ENCODE results near the gene BBLN.
"Not testable (repeated sequence)": the region's sequence is repeated elsewhere in the genome, so short reads cannot be mapped to it uniquely, and the experiment has no call there.

Gene BBLN

DNA sequence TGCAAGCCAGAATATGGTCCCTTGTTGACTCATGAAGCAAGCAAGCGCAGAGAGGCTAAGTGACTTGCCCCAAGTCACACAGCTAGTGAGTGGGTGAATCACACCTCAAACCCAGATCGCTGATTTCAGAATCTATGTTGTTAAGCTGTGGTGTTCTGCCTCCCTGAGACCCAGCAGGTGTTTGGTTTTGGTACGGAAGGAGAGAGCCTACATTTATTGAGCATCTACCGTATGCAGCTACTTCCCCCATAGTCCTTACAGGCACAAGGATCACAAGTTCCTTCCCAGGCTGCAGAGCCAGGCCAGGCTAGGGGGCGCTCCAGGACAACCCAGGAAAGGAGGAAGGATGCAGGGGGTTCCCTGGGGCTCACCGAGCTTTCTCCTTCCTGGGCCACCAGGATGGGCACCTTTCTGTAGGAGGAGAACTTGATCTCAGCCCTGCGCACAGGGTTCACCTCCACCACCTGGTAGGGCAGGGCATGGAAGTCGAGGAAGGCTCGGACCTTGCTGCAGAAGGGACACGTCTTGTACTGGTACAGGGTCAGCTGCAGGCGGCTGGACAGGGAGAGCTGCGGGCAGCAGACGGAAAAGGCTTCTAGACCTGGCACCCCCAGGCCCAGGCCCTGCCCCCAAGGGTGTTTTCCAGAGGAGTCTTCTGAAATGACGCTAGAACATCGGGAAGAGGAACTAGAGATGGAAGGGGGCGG is 35.0 kb upstream of the BBLN start:
- DNase-seq (ENCODE audit: low read depth) = peak; percentile 20

DNA sequence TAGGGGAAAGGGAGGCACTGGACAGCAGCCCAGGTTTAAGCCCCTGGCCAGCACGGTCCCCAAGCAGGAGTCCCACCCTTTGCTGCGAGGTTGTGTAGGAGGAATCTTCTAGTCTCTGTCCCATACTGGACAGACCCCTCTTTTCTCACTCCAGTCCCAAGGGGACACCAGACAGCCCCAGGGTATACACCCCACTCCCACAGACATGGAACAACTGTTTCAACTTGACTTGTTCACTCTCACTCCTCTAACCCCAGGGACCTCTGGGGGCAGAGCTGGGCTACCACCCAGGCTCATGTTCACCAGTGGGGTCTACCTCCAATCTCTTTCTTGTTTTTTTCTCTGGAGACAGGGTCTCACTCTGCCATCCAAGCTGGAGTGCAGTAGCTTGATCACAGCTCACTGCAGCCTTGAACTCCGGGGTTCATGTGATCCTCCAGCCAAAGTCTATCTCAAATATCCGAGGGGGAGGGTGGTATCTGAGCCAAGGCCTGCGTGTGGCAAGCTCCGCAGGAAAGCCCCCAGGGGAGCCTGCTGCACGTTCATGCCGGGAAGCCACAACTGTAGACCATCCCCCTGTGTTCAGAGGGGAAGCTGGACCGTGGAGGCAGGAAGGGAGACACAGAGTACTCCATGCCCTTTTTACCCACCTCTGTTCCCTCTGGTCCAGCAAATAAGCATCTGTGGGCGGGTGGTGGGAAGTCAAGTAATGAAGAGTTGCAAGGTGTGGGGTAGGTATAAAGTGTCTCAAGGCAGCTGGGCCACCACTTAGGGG is 34.3 kb upstream of the BBLN start:
- DNase-seq (ENCODE audit: low read depth) = no peak

DNA sequence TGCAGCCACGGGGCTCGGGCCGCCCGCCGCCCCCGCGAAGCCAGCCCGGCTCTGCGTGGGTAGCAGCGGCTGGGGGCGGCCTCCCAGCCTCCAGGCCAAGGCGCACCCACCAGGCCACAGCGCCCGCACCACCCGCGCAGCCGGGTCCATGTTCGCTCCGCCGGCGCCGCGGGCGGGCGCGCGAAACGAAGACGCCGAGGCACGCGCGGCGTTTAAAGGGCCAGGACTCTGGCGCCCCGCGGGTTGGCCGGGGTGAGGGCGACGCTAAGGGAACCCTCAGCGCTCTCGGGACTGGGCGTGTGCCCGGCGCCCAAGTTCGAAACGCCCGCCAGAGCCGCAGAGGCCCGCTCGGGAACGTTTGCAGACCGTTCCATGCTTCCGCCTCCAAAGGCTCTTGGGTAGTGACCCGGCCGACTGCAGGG is 32.5 kb upstream of the BBLN start, which contains the start of gene PTGES2:
Gene PTGES2 (minus strand): TSS at position 162 of the 422 bp plus-strand sequence. CDS start 12 bp downstream, at position 150.
- peak; percentile 81 for DNase-seq (ENCODE audit: low read depth)

DNA sequence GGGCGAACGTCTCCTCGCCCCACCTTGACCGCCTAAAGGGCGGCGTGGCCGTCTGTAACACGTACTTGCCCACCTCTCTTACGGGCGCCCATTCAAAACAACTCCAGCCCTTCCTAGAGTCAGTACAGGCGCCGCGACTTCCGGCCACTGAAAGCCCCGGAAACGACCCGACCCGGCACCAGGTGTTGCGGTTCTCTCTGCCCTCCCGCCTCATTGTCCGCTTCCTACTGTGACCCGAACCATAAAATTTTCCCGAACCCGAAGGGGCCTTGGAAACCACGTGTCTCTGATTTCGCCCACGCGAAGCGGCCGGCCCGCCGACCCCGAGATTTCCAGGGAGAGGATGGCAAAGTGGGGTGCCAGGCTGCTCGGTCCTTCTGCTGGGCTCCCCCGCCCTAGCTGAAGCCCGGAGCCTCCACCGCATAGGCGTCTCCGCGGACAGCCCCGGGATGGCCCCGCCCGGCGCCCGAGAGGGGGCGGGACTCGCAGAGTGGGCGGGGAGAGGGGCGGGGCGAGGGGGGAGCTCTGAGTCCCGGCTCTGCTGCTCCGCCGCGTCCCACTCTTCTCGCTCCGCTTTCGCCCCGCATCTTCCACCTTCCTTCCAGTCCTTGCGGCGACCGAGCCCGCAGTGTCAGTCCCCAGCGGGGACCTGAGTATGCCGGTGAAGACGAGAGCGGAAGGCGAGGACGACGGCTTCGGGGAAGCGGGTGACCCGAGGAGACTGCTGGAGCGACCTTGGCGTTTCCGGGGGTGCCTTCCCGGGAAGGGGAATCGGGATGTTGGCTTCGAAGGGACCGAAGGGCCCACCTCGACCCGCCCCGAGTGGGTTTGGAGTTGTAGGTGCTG is 31.9 kb upstream of the BBLN start:
- DNase-seq (ENCODE audit: low read depth) = peak; percentile 87

DNA sequence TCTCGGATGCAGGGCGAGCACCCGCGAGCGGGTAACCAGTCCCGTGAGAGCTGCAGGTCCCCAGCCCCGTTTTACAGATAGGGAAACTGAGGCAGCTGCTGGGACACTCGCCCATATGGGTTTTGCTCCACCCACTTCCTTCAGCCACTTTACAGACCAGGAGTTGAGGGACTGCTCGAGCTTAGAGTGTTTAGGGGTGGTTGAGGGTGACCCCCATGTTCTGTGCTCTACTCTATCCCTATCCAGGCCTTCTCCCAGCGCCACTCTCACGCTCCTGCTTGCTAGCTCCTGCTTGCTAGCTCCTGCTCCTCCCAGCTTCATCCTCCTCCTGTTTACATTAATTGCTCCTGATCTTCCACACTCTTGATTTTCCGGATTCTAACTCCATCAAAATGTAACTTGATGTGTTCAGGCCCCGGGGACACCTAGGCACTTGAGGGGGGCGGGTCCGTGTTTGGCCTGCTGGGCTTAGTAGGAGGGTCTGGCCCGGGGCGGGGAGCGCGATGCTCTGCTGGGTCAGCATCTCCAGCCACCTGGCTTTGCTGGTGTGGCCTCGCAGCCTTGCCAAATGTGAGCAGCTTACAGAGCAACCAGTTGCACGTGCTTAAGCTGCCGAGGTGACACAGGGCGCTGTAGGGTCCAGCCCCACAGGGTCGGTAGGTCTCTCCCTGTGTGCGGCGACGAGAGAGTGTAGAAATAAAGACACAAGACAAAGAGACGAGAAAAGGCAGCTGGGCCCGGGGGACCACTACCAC is 31.1 kb upstream of the BBLN start:
- no peak for DNase-seq (ENCODE audit: low read depth)

DNA sequence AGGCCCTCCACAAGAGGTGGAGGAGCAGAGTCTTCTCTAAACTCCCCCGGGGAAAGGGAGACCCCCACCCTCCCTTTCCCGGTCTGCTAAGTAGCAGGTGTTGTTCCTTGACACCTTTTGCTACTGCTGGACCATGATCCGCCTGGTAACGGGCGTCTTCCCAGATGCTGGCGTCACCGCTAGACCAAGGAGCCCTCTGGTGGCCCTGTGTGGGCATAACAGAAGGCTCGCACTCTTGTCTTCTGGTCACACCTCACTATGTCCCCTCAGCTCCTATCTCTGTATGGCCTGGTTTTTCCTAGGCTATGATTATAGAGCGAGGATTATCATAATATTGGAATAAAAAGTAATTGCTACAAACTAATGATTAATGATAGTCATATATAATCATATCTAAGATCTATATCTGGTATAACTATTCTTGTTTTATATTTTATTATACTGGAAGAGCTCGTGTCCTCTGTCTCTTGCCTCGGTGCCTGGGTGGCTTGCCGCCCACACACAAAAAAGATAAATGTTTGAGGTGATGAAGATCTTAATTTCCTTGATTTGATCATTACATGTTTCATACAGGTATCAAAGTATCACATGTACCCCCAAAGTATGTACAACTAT is 30.0 kb upstream of the BBLN start:
- not testable (repeated sequence) for DNase-seq (ENCODE audit: low read depth)

DNA sequence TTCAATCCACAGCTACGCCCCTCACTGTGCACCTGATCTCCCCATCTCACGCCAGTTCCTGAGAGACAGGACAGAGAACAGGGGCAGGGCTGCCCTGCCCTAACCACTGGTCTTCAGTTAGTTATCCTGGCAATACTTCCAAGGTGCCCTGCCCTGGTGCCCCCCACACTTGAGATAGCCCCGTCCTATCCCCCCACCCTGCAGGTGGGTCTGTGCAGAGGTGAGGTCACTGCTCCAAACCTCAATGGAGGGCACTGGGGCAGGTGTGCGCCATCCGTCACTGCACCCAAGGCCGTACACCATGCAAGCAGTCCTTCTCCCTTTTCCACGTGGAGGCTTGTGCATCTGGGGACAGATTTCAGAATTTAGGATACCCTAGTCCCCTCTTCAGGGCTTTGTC is 29.4 kb upstream of the BBLN start:
- not testable (repeated sequence) for DNase-seq (ENCODE audit: low read depth)

DNA sequence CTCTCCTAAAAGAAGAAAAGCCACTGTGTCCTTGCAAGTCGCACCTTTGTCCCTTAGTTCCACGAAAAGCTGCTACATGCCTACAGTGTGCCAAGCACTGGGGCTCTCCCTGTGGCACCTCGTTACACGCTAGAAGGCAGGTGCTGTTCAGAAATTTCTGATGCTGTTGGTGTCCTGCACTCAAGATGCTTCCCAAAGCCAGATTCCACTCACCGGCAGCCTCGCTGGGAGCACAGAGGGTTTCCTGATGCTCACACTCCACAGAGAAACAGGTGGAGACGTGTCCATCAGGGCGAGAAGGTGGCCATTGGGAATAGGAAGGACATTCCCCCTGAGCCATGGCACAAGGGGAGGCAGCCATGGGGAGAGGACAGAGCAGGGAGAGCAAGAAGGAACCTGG is 28.7 kb upstream of the BBLN start:
- DNase-seq (ENCODE audit: low read depth) = not testable (repeated sequence)

DNA sequence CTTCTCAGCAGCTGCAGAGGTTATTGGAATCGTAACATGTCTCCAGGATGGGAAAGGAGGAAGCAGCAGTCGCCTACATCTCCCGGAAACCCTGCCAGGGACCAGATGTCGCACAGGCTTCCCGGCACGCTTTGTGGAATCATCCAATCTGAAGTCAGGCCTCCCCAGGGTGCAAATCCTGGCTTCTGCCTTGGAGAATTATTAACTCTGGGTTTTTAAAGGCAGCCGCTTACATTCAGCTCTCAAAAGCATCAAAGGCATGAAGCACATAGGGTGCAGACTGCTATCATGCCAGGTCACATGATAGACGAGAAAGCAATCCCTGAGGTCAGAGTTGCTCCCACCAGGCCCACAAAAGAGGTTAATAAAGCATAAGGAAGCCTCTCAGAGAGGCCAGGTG is 27.9 kb upstream of the BBLN start:
- not testable (repeated sequence) for DNase-seq (ENCODE audit: low read depth)

DNA sequence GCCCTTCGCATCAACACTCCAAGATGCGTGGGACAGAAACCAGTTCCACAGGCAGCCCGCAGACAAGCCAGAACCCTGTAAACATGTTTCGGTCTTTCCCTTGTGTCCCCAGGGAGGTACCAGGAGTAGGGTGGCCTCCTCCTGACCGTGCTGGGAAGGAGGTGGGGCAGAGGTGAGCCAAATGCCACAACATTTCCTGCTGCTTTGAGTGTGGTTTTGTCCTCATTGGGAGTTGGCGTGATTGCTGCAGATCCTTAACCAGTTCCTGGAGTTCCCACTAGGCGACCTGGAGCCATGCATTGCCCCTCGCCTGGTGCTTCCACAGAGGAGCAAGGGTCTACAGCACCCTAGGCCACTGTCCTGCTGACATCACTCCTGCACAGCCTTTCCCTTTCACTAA is 24.5 kb upstream of the BBLN start:
- DNase-seq (ENCODE audit: low read depth) = not testable (repeated sequence)

DNA sequence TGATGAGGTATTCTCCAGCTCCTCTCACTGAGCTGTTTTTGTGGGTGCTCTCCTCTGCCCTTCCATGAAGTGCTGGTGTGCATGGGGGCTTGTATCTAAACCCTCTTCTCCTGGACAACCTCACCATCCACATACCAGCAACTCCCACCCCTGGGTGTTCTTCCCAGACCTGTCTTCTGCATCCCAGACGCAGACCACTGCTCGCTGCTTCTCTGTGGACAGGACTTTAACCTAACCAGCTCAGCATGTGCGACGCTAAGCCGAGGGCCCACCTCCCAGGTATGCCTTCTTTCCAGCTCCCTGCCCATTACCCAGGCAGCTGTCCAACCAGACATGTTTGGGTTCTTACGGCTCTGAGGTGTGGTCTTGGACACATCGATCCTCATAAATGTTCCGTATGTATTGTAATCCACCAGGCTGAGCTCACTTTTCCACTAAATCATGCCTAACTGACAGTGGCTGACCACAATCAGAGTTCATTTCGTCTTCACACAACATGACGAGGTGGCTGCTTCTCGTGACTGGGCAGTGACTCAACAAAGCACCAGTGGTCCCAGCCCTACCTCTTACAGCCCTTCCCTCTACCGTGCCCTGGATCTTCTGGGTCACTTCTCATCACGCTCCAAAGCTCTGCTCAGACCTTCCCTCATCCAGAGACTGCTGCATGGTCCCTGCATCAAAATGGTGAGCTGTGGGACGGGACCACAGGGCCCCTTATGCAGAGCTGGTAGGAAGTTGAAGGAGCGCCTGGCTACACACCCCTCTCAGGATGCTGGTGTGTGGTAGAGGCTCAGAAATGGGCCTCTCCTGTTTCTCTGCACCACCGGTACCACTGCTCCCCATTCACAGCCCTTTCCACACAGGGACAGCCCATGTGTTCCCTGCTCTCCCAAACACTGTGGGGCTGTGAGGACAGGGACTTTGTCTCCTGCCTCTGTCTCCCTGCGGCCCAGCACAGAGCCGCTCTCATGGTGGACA is 23.0 kb upstream of the BBLN start:
- DNase-seq (ENCODE audit: low read depth) = no peak

DNA sequence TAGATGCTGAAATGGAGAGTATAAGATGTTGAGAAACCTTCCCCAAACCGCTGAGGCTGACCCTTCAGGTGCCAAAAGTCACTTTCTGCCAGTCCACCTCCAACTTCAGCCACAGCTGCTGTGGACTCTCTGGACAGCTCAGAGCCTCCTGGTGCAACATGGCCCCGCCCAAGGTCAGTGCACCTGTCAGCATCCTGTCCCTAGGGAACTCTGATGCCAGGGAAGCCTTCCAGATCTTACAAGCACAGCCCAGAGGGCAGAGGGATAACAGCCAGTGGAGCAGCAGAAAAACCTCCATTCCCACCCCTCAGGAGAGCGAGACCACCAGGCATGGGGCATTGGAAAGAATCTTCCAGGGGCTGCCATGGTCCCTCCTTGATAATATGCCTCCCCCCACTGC is 22.1 kb upstream of the BBLN start:
- no peak for DNase-seq (ENCODE audit: low read depth)

DNA sequence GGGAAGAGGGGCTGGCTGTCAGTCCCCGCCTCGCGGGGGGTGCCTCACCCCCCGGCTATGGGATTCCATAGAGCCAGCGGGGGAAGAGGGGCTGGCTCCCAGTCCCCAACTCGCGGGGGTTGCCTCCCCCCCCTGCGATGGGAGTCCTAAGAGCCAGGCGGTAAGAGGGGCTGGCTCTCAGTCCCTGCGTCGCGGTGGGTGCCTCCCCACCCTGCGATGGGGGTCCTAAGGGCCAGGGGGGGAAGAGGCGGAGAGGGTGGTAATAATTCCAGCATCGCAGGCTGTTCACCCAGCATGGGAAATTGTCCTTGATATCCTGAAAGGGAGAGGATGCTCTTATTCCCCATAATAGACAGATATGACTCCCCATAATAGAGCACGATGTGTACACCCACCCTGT is 20.4 kb upstream of the BBLN start:
- no peak for DNase-seq (ENCODE audit: low read depth)

DNA sequence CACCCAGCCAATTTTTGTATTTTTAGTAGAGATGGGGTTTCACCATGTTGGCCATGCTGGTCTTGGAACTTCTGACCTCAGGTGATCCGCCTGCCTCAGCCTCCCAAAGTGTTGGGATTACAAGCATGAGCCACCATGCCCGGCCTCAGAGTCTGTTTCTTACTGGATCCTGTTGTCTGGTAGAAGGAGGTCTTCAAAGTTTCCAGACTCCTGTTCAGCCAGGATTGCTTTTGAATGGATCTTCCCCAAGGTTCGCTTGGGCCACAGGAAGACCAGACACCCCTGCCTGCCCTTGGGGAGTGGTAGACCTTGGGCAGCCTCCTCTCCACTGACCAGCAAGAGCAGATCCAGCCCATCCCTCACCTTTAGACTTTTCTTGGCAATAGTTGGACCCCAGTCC is 18.5 kb upstream of the BBLN start:
- no peak for DNase-seq (ENCODE audit: low read depth)

DNA sequence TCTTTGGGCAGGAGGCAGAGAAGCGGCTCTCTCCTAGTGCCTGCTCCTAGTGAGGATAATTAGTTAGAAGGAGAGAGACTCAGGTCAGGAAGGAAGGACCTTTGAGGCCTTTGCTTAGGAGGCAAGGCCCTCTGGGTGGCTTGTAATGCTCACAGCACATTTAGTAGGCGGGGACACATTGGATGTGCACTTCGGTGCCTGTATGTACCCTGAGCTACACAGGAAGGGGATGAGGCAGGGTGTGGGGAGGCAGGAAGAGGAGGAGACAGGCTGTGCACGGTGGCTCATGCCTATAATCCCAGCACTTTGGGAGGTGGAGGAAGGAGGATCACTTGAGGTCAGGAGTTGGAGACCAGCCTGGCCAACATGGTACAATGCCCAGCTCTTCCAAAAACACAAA is 18.0 kb upstream of the BBLN start:
- DNase-seq (ENCODE audit: low read depth) = no peak

DNA sequence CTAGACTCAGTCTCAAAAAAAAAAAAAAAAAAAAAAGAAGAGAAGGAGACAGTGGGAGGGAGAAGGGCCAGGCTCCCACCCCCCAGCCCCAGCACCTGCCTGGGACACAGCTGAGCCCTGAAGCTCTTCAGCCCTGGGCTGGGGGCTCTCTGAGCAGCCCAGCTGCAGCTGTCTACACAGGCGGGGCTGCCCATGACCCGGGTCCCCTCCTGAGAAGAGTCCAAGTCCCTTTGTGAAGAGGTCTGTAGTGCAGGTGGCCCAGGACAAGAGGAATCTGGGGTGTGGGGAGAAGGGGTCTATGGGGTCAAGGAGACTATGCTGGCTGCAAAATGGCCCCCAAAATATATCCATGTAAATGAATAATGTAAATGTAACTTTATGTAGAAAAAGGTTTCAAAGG is 17.5 kb upstream of the BBLN start:
- no peak for DNase-seq (ENCODE audit: low read depth)

DNA sequence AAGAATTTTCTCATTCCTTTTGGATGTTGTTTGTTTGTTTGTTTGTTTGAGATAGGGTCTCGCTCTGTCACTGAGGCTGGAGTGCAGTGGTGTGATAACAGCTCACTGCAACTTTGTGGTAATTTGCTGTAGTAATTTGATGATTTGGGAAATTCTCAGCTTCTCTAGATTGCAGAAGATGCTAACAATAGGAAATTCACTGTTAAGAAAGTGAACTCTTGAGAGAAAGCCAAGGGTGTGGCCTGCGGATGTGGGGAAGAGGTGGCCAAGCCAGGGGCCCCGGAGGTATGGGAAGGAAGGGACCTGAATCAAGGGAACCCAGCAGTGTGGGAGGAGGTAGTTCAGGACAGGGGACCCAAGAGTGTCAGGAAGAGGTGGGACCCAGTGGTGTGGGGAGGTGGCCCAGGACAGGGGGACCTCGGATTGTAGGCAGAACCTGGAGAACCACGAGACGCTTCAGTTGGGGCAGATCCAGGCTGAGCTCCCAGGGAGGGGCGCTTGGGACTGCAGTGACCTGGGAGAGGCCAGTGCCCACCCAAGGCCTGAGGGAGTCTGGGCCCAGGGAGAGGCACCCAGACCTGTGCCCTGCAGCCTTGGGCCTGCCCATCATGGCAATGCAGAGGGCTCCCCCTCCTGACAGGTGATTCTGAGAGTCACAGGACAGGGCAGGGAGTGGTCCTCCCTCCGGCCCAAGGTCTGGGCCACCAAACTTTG is 16.4 kb upstream of the BBLN start:
- DNase-seq (ENCODE audit: low read depth) = no peak

DNA sequence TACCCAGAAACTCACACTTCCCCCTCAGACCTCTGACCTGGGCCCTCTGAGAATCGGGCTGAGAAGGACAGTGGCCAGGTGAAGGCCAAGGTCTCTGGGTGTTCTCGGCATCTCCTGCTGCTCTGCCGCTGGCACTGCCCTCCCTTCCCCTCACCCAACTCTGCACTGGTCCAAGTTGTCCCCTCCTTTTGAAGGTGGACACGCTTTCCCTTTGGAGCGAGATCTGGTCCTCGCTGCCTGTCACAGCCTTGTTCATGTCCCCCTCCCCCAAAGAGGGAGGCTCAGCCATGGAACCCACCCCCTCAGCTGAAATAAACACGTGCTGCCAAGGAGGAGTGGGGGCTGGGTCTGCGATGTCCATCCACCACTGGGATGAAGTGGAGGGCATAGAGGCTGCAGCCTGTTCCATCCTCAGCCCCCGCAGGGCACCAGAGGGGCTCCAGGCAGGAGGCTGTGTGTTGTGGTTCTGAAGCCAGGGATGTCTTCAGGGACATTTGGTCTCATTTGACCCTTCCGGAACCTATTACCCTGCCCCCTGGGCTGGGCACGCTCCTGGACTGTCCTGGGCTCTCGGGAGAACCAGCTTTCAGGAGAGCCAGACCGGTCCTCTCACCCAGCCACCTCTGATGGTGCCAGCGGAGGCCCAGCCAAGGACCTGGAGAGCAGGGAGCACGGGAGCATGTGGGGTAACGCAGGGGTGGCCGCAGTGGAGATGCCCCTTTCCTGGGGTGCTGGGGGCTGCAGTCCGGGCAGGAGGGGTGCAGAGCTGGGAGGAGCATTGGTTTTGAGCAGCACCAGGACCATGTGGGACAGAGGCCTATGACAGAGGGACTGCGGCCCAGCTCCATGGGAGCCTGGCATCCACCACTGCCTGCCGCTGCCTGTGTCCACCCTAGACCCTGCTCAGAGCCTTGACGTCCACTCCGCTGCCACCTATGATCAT is 15.6 kb upstream of the BBLN start:
- no peak for DNase-seq (ENCODE audit: low read depth)
